ENCODE data around the gene CUEDC1. TPM values are rescaled to one million over a fixed set of nuclear protein-coding genes. Genes with fewer than 3 reads are reported as not detected.

The CUEDC1 gene
- total RNA-seq, 1 experiment from 2014 or later, result 61.4 TPM

GRCh38 chr17:57819867-57820266, 135.3 kb downstream of the CUEDC1 start:
- CTCF ChIA-PET, result no interaction called here
- no peaks in the 10 kb centered on the region for H3K9me2 ChIP-seq (ENCODE audit: insufficient read depth)

GRCh38 chr17:57819285-57819684, 135.9 kb downstream of the CUEDC1 start:
- no peak overlapping the region for H3K27ac ChIP-seq
- intact Hi-C loops (cut with micrococcal nuclease; ENCODE audit: unreplicated experiment), result no loop called here
- no peak overlapping the region for H2AFZ ChIP-seq
- H4K20me1 ChIP-seq (ENCODE audit: insufficient read depth), result no peaks in the 10 kb centered on the region
- H3K27me3 ChIP-seq (ENCODE audit: insufficient read depth, low read depth), result peaks cover 50% of the 10 kb centered on the region
- no peak overlapping the region for H3K4me2 ChIP-seq
- H3K36me3 ChIP-seq (ENCODE audit: low read depth), result no peaks in the 10 kb centered on the region
- H3K4me1 ChIP-seq (replicated peaks; ENCODE audit: insufficient read depth), result no peaks in the 10 kb centered on the region
- no peak overlapping the region for H3K4me3 ChIP-seq
- POLR2A ChIA-PET (ENCODE audit: unreplicated experiment), result no interaction called here
- no peaks in the 10 kb centered on the region for H3K9me2 ChIP-seq (ENCODE audit: insufficient read depth)
- no TSS peak for BruUV-seq (replicated peaks)
- CTCF ChIA-PET, result no interaction called here
- no peaks in the 10 kb centered on the region for H3F3A ChIP-seq (ENCODE audit: insufficient read depth, low read depth)
- no peaks in the 10 kb centered on the region for H3K9me3 ChIP-seq (ENCODE audit: insufficient read depth, low read depth)
- no peaks in the 10 kb centered on the region for H3K79me2 ChIP-seq (ENCODE audit: low read depth)
- TF ChIP-seq CTCF (conservative IDR thresholded peaks at IDR 0.05) (no peak), EZH2 (IDR thresholded peaks at IDR 0.05; ENCODE audit: low read depth) (no peak)
- no peak for DNase-seq

More at GRCh38 chr17:57819867-57820266, 135.3 kb downstream of the CUEDC1 start:
- POLR2A ChIA-PET (ENCODE audit: unreplicated experiment), result no interaction called here
- no peaks in the 10 kb centered on the region for H3F3A ChIP-seq (ENCODE audit: insufficient read depth, low read depth)
- no TSS peak for BruUV-seq (replicated peaks)
- no peaks in the 10 kb centered on the region for H3K4me1 ChIP-seq (replicated peaks; ENCODE audit: insufficient read depth)
- no peak overlapping the region for H2AFZ ChIP-seq
- H3K27me3 ChIP-seq (ENCODE audit: insufficient read depth, low read depth), result peaks cover 45% of the 10 kb centered on the region
- H3K4me2 ChIP-seq, result no peak overlapping the region
- intact Hi-C loops (cut with micrococcal nuclease; ENCODE audit: unreplicated experiment), result loop anchor here (10.0 kb wide), 1 partner anchor 225 kb away; no protein-coding TSS in a partner anchor
- no peak overlapping the region for H3K27ac ChIP-seq
- no peaks in the 10 kb centered on the region for H4K20me1 ChIP-seq (ENCODE audit: insufficient read depth)
- no peaks in the 10 kb centered on the region for H3K79me2 ChIP-seq (ENCODE audit: low read depth)
- H3K9me3 ChIP-seq (ENCODE audit: insufficient read depth, low read depth), result no peaks in the 10 kb centered on the region
- no peak for DNase-seq
- no peak overlapping the region for H3K4me3 ChIP-seq
- TF ChIP-seq EZH2 (IDR thresholded peaks at IDR 0.05; ENCODE audit: low read depth) (no peak), CTCF (conservative IDR thresholded peaks at IDR 0.05) (no peak)
- H3K36me3 ChIP-seq (ENCODE audit: low read depth), result no peaks in the 10 kb centered on the region

- DNase-seq, result no peak
- Histone ChIP-seq H3K4me2 (no peak overlapping the region), H3K4me3 (no peak overlapping the region), H2AFZ (no peak overlapping the region), H3K9me2 (ENCODE audit: insufficient read depth) (no peaks in the 10 kb centered on the region), H3K27me3 (ENCODE audit: insufficient read depth, low read depth) (peaks cover 59% of the 10 kb centered on the region), H3K4me1 (replicated peaks; ENCODE audit: insufficient read depth) (no peaks in the 10 kb centered on the region), H3K79me2 (ENCODE audit: low read depth) (no peaks in the 10 kb centered on the region), H3K27ac (no peak overlapping the region), H3K9me3 (ENCODE audit: insufficient read depth, low read depth) (no peaks in the 10 kb centered on the region), H4K20me1 (ENCODE audit: insufficient read depth) (no peaks in the 10 kb centered on the region), H3F3A (ENCODE audit: insufficient read depth, low read depth) (no peaks in the 10 kb centered on the region), H3K36me3 (ENCODE audit: low read depth) (no peaks in the 10 kb centered on the region)
- TF ChIP-seq EZH2 (IDR thresholded peaks at IDR 0.05; ENCODE audit: low read depth) (no peak), CTCF (conservative IDR thresholded peaks at IDR 0.05) (no peak)
- ChIA-PET POLR2A (ENCODE audit: unreplicated experiment) (no interaction called here), CTCF (no interaction called here)
- BruUV-seq (replicated peaks), result no TSS peak
- intact Hi-C loops (cut with micrococcal nuclease; ENCODE audit: unreplicated experiment), result no loop called here
Observed at GRCh38 chr17:57818066-57818465, 137.1 kb downstream of the CUEDC1 start.

All from PC-9 (cell line).